ENCODE results near the gene LDLRAD4.

GRCh38 chr18:13375302-13376255, 157.0 kb downstream of the LDLRAD4 start:
- TF ChIP-seq CTCF (conservative IDR thresholded peaks at IDR 0.05) (no peak), EZH2 (IDR thresholded peaks at IDR 0.05; ENCODE audit: low read depth) (no peak)

Data from PC-9 (cell line).